GM21526 (cell line): ENCODE measurements around the gene DIAPH2.

Experiments used
- ATAC-seq: cut with Tn5 transposase; IDR thresholded peaks from one replicate; pipeline ENCODE4 v1.9.1; 2021; ENCODE audit warnings: moderate library complexity; ENCODE audit not compliant: unreplicated experiment, low FRiP score

The DIAPH2 gene

DNA sequence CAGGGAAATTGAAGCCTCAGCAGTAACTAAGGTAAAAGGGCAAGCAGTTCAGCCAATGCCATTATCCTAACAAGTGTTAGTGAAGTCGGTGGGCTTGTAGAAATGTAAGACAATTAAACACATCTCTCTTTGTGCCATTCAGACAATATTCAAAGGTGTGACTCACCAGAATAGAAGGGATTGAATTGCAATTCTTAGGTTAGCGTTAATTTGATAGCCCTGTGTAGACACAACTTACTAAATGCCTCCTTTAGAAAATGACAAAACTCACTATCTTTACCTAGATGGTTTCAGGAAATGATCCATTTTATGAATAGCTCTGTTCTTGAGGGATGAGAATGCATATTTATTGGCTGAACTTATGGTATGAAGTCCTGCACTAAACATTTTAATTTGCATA, 234.2 kb downstream of the DIAPH2 start:
- ATAC-seq = no peak

DNA sequence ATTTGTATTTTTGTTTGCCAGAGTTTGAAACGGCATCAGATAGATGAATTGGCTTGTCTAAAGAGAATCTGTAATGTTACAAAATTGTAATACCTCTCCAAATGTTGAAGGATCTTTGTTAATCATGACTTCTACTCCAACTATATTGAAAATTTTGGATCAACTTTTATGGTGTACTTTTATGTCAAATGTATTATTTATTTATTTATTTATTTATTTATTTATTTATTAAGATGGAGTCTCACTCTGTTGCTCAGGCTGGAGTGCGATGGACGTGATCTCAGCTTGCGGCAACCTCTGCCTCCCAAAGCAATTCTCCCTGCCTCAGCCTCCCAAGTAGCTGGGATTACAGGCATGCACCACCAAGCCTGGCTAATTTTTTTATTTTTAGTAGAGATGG, 235.0 kb downstream of the DIAPH2 start:
- ATAC-seq = no peak

DNA sequence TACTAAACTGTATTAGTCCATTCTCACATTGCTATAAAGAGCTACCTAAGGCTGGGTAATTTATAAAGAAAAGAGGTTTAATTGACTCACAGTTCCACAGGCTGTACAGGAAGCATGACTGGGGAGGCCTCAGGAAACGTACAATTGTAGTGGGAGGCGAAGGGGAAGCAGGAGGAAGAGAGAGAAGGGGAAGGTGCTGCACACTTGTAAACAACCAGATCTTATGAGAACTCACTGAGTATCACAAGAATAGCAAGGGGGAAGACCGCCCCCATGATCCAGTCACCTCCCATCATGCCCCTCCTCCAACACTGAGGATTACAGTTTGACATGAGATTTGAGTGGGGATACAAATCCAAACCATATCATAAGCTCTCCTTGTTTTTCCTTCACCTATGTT, 239.9 kb downstream of the DIAPH2 start:
- no peak for ATAC-seq

DNA sequence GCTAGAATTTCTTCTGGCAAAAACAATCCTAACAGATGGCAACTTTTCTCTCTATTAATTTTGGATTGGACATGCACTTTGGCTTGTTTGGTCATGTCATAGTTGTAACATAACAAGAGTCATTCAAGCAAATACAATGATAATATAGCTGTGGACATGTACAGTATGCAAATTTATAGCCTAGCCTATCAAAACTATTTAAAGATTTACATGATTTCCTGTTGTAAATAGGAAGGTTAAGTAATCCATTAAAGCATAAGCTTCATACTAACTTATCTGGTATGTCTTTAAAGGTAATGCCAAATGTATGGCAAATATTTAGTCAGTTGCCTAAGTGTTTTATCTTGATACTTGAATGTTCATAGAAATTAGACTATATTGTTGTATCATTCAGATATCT, 244.4 kb downstream of the DIAPH2 start:
- no peak for ATAC-seq

GRCh38 chrX:96957718-96958117, 273.1 kb downstream of the DIAPH2 start:
- ATAC-seq = no peak

- no peak for ATAC-seq
Measured at GRCh38 chrX:96971812-96972211, 287.2 kb downstream of the DIAPH2 start.

- no peak for ATAC-seq
Measured at GRCh38 chrX:96978906-96979305, 294.3 kb downstream of the DIAPH2 start.

- ATAC-seq = no peak
Measured at GRCh38 chrX:96979766-96980165, 295.1 kb downstream of the DIAPH2 start.

DNA sequence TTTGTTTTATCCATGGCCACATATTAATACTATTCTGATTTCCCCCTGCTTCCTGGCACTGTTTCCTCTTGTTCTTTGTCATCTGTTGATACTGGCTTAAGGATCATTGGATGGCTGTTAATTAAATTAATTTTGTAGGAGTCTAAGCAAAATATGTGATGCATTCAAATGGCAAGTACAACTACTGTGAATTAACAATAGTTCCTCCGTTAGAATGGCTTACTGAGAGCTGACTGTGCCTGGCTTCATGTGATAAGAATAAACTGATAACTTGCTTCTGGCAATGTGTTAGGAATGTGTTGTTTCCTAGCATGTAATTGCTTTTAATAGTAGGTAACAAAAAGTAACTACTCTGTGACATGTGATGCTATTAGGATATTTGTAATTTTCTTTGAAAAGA, 297.5 kb downstream of the DIAPH2 start:
- no peak for ATAC-seq

DNA sequence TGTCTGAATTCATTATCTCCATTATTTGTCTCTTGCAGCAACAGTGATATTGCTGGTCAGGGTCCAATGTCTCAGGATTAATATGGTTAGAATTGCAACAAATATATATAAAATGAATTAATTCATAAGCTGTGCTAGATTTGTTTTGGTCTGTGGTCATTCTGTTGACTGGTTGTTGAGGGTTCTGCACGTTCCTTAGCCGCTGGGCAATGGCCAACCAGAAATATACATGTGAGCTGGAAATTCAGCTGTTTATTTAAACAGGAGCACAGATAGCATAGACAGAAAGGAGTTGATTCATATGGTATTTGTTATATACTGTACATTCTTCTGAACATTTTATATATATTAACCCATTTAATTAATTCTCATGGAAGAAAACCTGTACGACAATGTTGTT, 299.9 kb downstream of the DIAPH2 start:
- ATAC-seq = no peak

GRCh38 chrX:96985046-96985445, 300.4 kb downstream of the DIAPH2 start:
- ATAC-seq = no peak

GRCh38 chrX:96987228-96987627, 302.6 kb downstream of the DIAPH2 start:
- ATAC-seq = no peak

DNA sequence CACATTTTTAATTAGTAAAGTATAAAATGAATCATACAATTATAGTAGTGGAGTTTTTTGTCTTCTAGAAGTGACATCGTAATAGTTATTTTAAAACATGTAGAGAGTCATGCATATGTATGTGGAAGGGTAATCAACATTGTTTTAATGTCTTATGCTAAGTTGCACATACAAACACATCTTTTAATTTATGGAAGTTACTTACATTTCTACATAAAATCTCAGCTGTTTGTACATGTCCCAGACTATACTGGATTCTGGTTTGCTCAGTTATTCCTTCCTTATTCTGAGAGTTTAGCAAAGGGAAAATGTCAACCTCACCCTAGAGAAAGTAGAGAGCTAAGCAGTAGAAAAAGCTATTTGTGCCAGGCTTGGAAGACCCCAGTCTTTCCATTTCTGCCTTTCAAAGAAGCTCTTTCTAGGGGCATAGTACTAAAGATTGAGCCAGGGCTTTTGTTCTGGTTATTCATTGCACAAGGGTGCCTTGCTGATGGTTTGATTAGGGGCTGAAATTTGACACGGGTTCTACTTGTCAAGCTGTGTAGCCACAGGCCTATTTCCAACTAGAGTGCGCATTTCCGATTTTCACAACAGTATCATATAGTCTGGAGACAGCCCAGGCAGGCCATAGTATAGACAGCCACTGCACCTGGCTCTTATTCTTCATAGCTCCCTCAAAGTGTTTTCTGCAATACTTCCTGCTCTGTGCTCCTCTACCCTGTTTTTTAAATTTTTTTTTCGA, 305.4 kb downstream of the DIAPH2 start:
- no peak for ATAC-seq

- no peak for ATAC-seq
Measured at GRCh38 chrX:96994093-96994492, 309.5 kb downstream of the DIAPH2 start.

DNA sequence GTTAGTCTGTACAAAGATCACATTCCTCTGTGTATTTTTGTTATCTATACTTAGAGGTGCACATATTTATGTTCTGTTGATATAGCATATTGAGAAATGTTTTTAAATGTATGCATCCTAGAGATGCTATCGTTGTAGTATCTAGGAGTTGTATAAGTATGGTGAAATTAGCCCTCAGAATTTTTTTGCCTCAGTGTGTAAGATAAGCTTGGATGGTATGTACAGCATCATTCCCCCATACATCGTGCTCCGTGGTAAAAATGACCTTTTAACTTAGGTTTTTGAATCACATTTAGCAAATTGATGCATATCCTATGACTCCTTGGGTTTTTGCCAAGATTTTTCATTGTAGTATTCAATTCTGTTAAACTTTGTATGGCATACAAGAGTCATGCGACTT, 312.6 kb downstream of the DIAPH2 start:
- no peak for ATAC-seq

GRCh38 chrX:97000682-97001368, 316.2 kb downstream of the DIAPH2 start:
- ATAC-seq = no peak

DNA sequence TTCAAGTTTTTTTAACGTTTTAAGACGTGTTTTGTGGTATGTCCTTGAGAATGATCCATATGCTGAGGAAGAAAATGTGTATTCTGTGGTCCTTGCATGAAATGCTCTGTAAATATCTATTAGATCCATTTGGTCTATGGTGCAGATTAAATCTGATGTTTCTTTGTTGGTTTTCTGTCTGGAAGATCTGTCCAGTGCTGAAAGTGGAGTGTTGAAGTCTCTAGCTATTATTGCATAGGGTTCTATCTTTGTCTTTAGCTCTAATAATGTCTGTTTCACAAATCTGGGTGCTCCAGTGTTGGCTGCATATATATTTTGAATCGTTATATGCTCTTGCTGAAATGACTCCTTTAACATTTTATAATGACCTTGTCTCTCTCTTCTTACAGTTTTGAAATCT, 321.5 kb downstream of the DIAPH2 start:
- no peak for ATAC-seq

DNA sequence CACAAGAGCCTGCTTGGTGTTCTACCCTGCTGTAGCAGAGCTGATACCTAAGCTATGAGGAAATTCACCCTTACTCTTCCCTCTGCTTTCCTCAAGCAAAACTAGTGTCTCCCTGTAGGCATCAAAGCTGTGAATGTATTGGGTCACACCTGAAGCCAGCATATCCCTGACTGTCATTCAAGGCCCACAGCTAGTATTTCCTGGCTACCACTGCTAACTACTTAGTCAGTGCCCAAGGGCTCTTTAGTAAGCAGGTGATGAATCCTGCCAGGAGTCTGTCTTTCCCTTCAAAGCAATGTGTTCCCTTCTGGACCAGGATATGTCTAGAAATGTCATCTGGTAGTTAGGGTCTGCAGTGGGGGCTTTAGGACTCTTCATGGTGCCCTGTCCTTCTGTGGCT, 324.7 kb downstream of the DIAPH2 start:
- no peak for ATAC-seq

- ATAC-seq = no peak
Measured at GRCh38 chrX:97011540-97011939, 326.9 kb downstream of the DIAPH2 start.

DNA sequence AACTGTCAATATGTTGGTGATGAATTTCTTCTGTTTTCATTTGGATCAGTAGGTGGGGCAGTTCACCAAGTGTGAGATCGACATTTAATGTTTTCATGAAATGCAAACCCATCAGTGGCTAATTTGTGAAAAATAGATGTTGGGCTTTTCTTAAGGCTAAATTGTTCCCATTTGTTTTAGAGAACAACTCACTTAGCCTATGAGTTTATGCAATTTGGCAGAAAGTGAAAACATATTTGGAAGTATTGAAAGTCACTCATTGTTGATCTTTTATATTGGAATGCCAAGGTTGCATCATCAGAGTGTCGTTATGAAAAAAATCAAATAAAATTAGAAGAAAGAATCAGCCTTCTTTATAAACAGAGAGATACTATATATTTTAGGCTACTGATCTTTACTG, 331.5 kb downstream of the DIAPH2 start:
- no peak for ATAC-seq

GRCh38 chrX:97021680-97022079, 337.0 kb downstream of the DIAPH2 start:
- no peak for ATAC-seq

GRCh38 chrX:97026406-97026805, 341.8 kb downstream of the DIAPH2 start:
- no peak for ATAC-seq
